GM12878 (cell line): ENCODE results near the gene AGAP1. TPM values are rescaled to one million over a fixed set of nuclear protein-coding genes. Genes with fewer than 3 reads are reported as not detected.

ENCODE experiments used
- ATAC-seq: fragments of 200-7000 bp; cut with Tn5 transposase; 3 replicates; pipeline ENCODE4 v1.9.1; 2020; ENCODE audit warnings: mild to moderate bottlenecking, moderate library complexity
- BruUV-seq: library from RNA; stranded (reverse); fragments of 400-500 nt; replicated peaks from 2 replicates; lab custom pipeline; 2021; lab: Mats Ljungman, UMichigan
- CTCF ChIA-PET: fragments of 300-600 bp; sonication (Branson Sonifier 250); formaldehyde crosslinking; extraction: SDS; loops from one replicate; lab custom pipeline; 2021; ENCODE audit warnings: inconsistent platforms; lab: Yijun Ruan, JAX
- POLR2A ChIA-PET: fragments of 350-600 bp; formaldehyde crosslinking; extraction: SDS; loops from one replicate; lab custom pipeline; 2021; ENCODE audit warnings: inconsistent platforms; lab: Charles Lee
- RAD21 ChIA-PET: fragments of 300-600 bp; sonication (Branson Sonifier 250); formaldehyde crosslinking; loops from one replicate; lab custom pipeline; 2023; ENCODE audit warnings: antibody characterized with exemption; ENCODE audit not compliant: unreplicated experiment; lab: Charles Lee
- SMC1A ChIA-PET: fragments of 300-600 bp; sonication (Branson Sonifier 250); formaldehyde crosslinking; loops from one replicate; lab custom pipeline; 2023; ENCODE audit not compliant: unreplicated experiment, uncharacterized antibody; lab: Charles Lee
- DNase-seq: peaks from one replicate; pipeline ENCODE4 v3.0.0-alpha.2; 2011; ENCODE audit warnings: low read depth, low spot score
- FAIRE-seq: peaks from 3 replicates; lab custom pipeline; 2011; peaks lifted over from hg19 to GRCh38; lab: Jason Lieb, UNC
- H2AFZ ChIP-seq: 2 replicates; pipeline ENCODE4 v1.6.0; 2011; ENCODE audit warnings: low read depth, low read length, control low read depth; ENCODE audit not compliant: control insufficient read depth
- H3K27ac ChIP-seq: 2 replicates; pipeline ENCODE4 v1.5.1; 2011; ENCODE audit warnings: control low read depth; ENCODE audit not compliant: control insufficient read depth, insufficient read depth
- H3K27me3 ChIP-seq, 2 experiments: replicated peaks in 1 of 2; 2 replicates each; pipeline versions ENCODE4 v1.6.0 to v1.6.1; 2011; ENCODE audit warnings: low read length in 1 of 2; ENCODE audit not compliant: control insufficient read depth in 2 of 2, insufficient read depth in 2 of 2
- H3K36me3 ChIP-seq, 2 experiments: 2 replicates each; pipeline ENCODE4 v1.5.1; 2011; ENCODE audit warnings: low read length in 1 of 2; ENCODE audit not compliant: control insufficient read depth in 2 of 2, insufficient read depth in 2 of 2
- H3K4me1 ChIP-seq: 2 replicates; pipeline ENCODE4 v1.6.1; 2011; ENCODE audit warnings: mild to moderate bottlenecking, low read length, moderate library complexity, mixed read lengths; ENCODE audit not compliant: control insufficient read depth, insufficient read depth
- H3K4me2 ChIP-seq: 2 replicates; pipeline ENCODE4 v1.6.0; 2011; ENCODE audit warnings: control low read depth; ENCODE audit not compliant: control insufficient read depth, insufficient read depth
- H3K4me3 ChIP-seq: fragments of 200-600 bp; sonication (generic); 2 replicates; pipeline ENCODE4 v1.5.1; 2016
- H3K79me2 ChIP-seq: 2 replicates; pipeline ENCODE4 v1.6.0; 2011; ENCODE audit warnings: low read length; ENCODE audit not compliant: control insufficient read depth, insufficient read depth
- H3K9ac ChIP-seq: 2 replicates; pipeline ENCODE4 v1.8.0; 2011; ENCODE audit warnings: low read length, control low read depth, mixed read lengths; ENCODE audit not compliant: control insufficient read depth, insufficient read depth
- H3K9me3 ChIP-seq: replicated peaks from 3 replicates; pipeline ENCODE4 v1.5.1; 2011; ENCODE audit warnings: mild to moderate bottlenecking, low read length; ENCODE audit not compliant: control insufficient read depth, insufficient read depth
- H4K20me1 ChIP-seq: 2 replicates; pipeline ENCODE4 v1.6.0; 2011; ENCODE audit not compliant: control insufficient read depth, insufficient read depth
- BHLHE40 ChIP-seq, 2 experiments: fragments of 450-650 bp in 1 of 2; IDR thresholded peaks; 2 replicates each; pipeline ENCODE4 v1.6.1; 2011 to 2017; ENCODE audit warnings: low read depth in 2 of 2, borderline replicate concordance in 1 of 2, improper control_type of control experiment in 1 of 2, low read length in 1 of 2, mild to moderate bottlenecking in 1 of 2
- BMI1 ChIP-seq: fragments of 450-650 bp; IDR thresholded peaks from 2 replicates; pipeline ENCODE4 v1.6.1; 2016; ENCODE audit warnings: mild to moderate bottlenecking, moderate library complexity, borderline replicate concordance
- CBFB ChIP-seq: IDR thresholded peaks from 2 replicates; pipeline ENCODE4 v1.6.1; 2016; ENCODE audit warnings: antibody characterized with exemption, low read depth
- CBX3 ChIP-seq: fragments of 200-600 bp; sonication (generic); IDR thresholded peaks from 2 replicates; pipeline ENCODE4 v1.6.1; 2016; ENCODE audit warnings: low read depth, borderline replicate concordance
- CHD2 ChIP-seq: IDR thresholded peaks from 2 replicates; pipeline ENCODE4 v1.6.1; 2011; ENCODE audit warnings: low read depth, low read length, improper control_type of control experiment, borderline replicate concordance
- EED ChIP-seq: sonication (generic); IDR thresholded peaks from 2 replicates; pipeline ENCODE4 v1.6.1; 2016; ENCODE audit warnings: antibody characterized with exemption, low read depth
- FOXM1 ChIP-seq: IDR thresholded peaks from 2 replicates; pipeline ENCODE4 v1.6.1; 2012; ENCODE audit warnings: low read depth, mild to moderate bottlenecking, inconsistent platforms, low read length, moderate library complexity
- GABPA ChIP-seq: IDR thresholded peaks from 2 replicates; pipeline ENCODE4 v1.6.1; 2014; ENCODE audit warnings: antibody characterized with exemption, low read depth, mild to moderate bottlenecking, inconsistent platforms
- IKZF1 ChIP-seq: fragments of 450-650 bp; conservative IDR thresholded peaks from 2 replicates; pipeline ENCODE4 v1.6.1; 2017; ENCODE audit warnings: antibody characterized with exemption, mild to moderate bottlenecking
- JUNB ChIP-seq: IDR thresholded peaks from 2 replicates; pipeline ENCODE4 v1.6.1; 2016; ENCODE audit warnings: antibody characterized with exemption, mild to moderate bottlenecking
- NFIC ChIP-seq: IDR thresholded peaks from 2 replicates; pipeline ENCODE4 v1.6.1; 2012; ENCODE audit warnings: low read depth, mild to moderate bottlenecking, inconsistent platforms, low read length, moderate library complexity
- PRDM15 ChIP-seq: fragments of 450-650 bp; formaldehyde crosslinking; IDR thresholded peaks from 2 replicates; pipeline ENCODE4 v1.4.0; 2020; ENCODE audit warnings: mild to moderate bottlenecking, moderate library complexity
- RAD21 ChIP-seq: IDR thresholded peaks from 2 replicates; pipeline ENCODE4 v1.6.1; 2011; ENCODE audit warnings: mild to moderate bottlenecking, low read depth, low read length, moderate library complexity; ENCODE audit not compliant: insufficient read depth
- SIN3A ChIP-seq: IDR thresholded peaks from 2 replicates; pipeline ENCODE4 v1.6.1; 2012; ENCODE audit warnings: low read depth, low read length, improper control_type of control experiment
- SKIL ChIP-seq: fragments of 450-650 bp; IDR thresholded peaks from 2 replicates; pipeline ENCODE4 v1.6.1; 2017; ENCODE audit warnings: mild to moderate bottlenecking, low read depth, inconsistent platforms; ENCODE audit not compliant: poor library complexity, severe bottlenecking
- SMARCA5 ChIP-seq: fragments of 450-650 bp; IDR thresholded peaks from 2 replicates; pipeline ENCODE4 v1.6.1; 2017; ENCODE audit warnings: mild to moderate bottlenecking
- SP1 ChIP-seq: IDR thresholded peaks from one replicate; pipeline ENCODE4 v1.6.1; 2011; ENCODE audit warnings: low read depth, low read length
- WRNIP1 ChIP-seq: IDR thresholded peaks from 2 replicates; pipeline ENCODE4 v1.6.1; 2011; ENCODE audit warnings: low read depth, low read length, improper control_type of control experiment, borderline replicate concordance
- ZNF217 ChIP-seq: fragments of 450-650 bp; IDR thresholded peaks from 2 replicates; pipeline ENCODE4 v1.6.1; 2017; ENCODE audit warnings: antibody characterized with exemption, mild to moderate bottlenecking
- ZNF24 ChIP-seq: fragments of 450-650 bp; IDR thresholded peaks from 2 replicates; pipeline ENCODE4 v1.6.1; 2017; ENCODE audit warnings: antibody characterized with exemption, mild to moderate bottlenecking
- WGBS: methylation state at CpG from one replicate; pipeline ENCODE4 v1.1.6; 2016; ENCODE audit warnings: low lambda C conversion rate; ENCODE audit not compliant: insufficient replicate concordance, insufficient coverage; ENCODE audit errors: missing lambda C conversion rate; 5-methylcytosine and 5-hydroxymethylcytosine counted together
- in situ Hi-C: fragments of 300-500 bp; cut with MboI; formaldehyde crosslinking; loops from 9 replicates; pipeline ENCODE4 v1.14.3; 2018; ENCODE audit warnings: mixed read lengths
- intact Hi-C: fragments of 100-400 bp; cut with micrococcal nuclease; formaldehyde crosslinking; loops from one replicate; pipeline ENCODE4 v1.14.2; 2022; ENCODE audit not compliant: unreplicated experiment
- polyA plus RNA-seq, 11 experiments: library from polyadenylated mRNA; depleted of rRNA in 4 of 11; unstranded in 6 of 11; stranded (reverse) in 5 of 11; fragments of >200 nt; fragmentation: Nextera tagmentation in 4 of 11; fragmentation: Illumina TruSeq in 1 of 11; extraction: Ambion mirVana in 4 of 11; extraction: Trizol in 1 of 11; gene quantifications; 1 replicate in 1 of 11; 2 replicates in 10 of 11; pipeline versions ENCODE4 v1.2.1 to v1.2.3, GENCODE V29; 2011 to 2016; ENCODE audit warnings: inconsistent platforms in 2 of 11, missing spikeins in 2 of 11, low read depth in 1 of 11
- total RNA-seq, 4 experiments: library from RNA; depleted of rRNA in 3 of 4; stranded (reverse); fragments of >200 nt in 3 of 4; fragmentation: Illumina TruSeq in 1 of 4; extraction: Trizol in 1 of 4; gene quantifications; 2 replicates each; pipeline versions ENCODE4 v1.2.1 to v1.2.3, GENCODE V29; 2013 to 2021

The AGAP1 gene
- total and polyA plus RNA-seq, 10 of the 15 experiments (the other 5 are each of a cell fraction or from before 2014, with no cell fraction given): 0.05 to 0.15 (median 0.06) TPM; not detected in 7

DNA sequence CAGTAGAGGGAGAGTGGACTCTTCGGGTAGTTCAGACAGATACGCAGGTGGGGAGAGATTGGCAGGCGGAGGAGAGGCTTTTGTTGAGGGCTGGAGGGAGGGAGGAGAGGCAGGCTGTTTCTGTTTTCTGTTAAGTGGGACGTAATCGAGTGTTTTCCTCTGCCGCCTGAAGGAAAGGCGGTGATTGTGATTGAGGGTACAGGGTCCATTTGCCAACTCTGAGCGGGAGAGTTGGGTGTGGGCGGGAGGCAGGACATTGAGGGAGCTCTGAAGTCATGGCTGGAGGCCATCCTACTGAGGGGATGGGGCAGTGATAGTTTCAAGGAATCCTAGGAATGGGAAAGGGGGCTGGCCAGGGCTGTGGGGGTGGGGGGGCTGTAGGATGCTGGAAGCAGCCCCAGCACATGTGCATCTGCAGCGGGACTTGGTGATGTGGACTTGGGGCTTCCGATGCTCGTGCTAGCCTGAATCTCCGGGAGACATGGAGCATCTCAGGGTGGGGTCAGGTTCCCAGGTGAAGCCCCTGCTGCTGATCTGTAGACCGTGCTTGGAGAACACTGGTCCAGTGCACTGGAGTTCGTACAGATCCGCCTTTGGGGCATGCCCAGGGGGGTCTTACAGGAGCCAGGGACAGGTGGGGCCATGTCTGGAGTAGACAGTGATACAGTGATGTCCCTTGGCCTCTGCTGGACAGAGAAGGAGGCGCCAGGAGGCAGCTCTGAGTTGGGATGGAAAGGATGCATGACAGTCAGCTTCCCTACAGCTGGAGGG lies 167.5 kb downstream of the AGAP1 start:
- ATAC-seq (no peak), DNase-seq (no peak), FAIRE-seq (no peak)
- Histone ChIP-seq H3K9me3 (no peaks in the 10 kb centered on the region), H3K4me2 (no peak overlapping the region), H3K4me3 (no peak overlapping the region), H2AFZ (no peak overlapping the region), H4K20me1 (no peaks in the 10 kb centered on the region; the same call in 1 of the 2 replicates), H3K27ac (no peak overlapping the region), H3K36me3 (no peaks in the 10 kb centered on the region), H3K9ac (no peak overlapping the region), H3K79me2 (no peaks in the 10 kb centered on the region), H3K27me3 (peaks cover 0 to 2% of the 10 kb centered on the region in 2 experiments; a peak in 2 of 4 replicates), H3K4me1 (no peaks in the 10 kb centered on the region)
- POLR2A ChIA-PET: no interaction called here
- BruUV-seq: no TSS peak
- in situ Hi-C loops (no loop called here), intact Hi-C loops (no loop called here)
- 32% methylated on average over 14 of the region's 17 CpGs for WGBS
- SMC1A ChIA-PET: no interaction called here
- RAD21 ChIA-PET: no interaction called here
- CTCF ChIA-PET: no interaction called here
- TF ChIP-seq SIN3A (no peak), PRDM15 (CRISPR knock-in tag) (no peak), GABPA (no peak), BHLHE40 (IDR thresholded peaks at IDR 0.05; ENCODE audit: borderline replicate concordance in 1 of 2, low read depth in 2 of 2, low read length in 1 of 2) (no peak), CBFB (no peak), SKIL (no peak), IKZF1 (no peak), JUNB (no peak), BMI1 (no peak), RAD21 (no peak), ZNF24 (no peak), SMARCA5 (no peak), ZNF217 (no peak), EED (no peak), SP1 (no peak), CBX3 (no peak), NFIC (no peak), CHD2 (no peak), WRNIP1 (no peak), FOXM1 (no peak)
